Measurements from ENCODE around the gene SPOCK3. TPM values are rescaled to one million over a fixed set of nuclear protein-coding genes. Genes with fewer than 3 reads are reported as not detected.
"Not testable (repeated sequence)": the region's sequence is repeated elsewhere in the genome, so short reads cannot be mapped to it uniquely, and the experiment has no call there.

SPOCK3 gene
- total RNA-seq, 1 experiment from 2014 or later = 1.4 TPM

GRCh38 chr4:166977596-166977995, 256.7 kb downstream of the SPOCK3 start:
- no peak overlapping the region for H3K4me3 ChIP-seq (ENCODE audit: low read depth in 2 of 2, low read length in 2 of 2)
- DNase-seq (ENCODE audit: low read depth, low spot score) (no peak), ATAC-seq (no peak)
- no TSS peak for BruUV-seq (replicated peaks)
- CTCF ChIA-PET = no interaction called here
- TF ChIP-seq TCF7L2 (IDR thresholded peaks at IDR 0.05; ENCODE audit: low read depth, low read length) (no peak), SIN3A (IDR thresholded peaks at IDR 0.05; ENCODE audit: borderline replicate concordance, insufficient read depth, low read depth, low read length) (no peak), CTCF (IDR thresholded peaks at IDR 0.05) (no peak), REST (IDR thresholded peaks at IDR 0.05; ENCODE audit: insufficient read depth in 1 of 2, low read depth in 2 of 2, low read length in 1 of 2) (no peak), POLR2AphosphoS5 (IDR thresholded peaks at IDR 0.05; ENCODE audit: low read depth, low read length) (no peak)
- no peak overlapping the region for H3K27ac ChIP-seq (ENCODE audit: low read length)
- POLR2A ChIA-PET = no interaction called here
- intact Hi-C loops (cut with micrococcal nuclease; ENCODE audit: unreplicated experiment) = no loop called here
- no peaks in the 10 kb centered on the region for H3K4me1 ChIP-seq (ENCODE audit: control insufficient read depth, insufficient read depth, low read length)
- H3K27me3 ChIP-seq (ENCODE audit: control insufficient read depth, insufficient read depth, low read length) = no peaks in the 10 kb centered on the region
- no peaks in the 10 kb centered on the region for H3K9me3 ChIP-seq (ENCODE audit: control insufficient read depth, insufficient read depth, low read depth, low read length)
- no peaks in the 10 kb centered on the region for H3K36me3 ChIP-seq (ENCODE audit: control insufficient read depth, insufficient read depth, low read length)
- in situ Hi-C loops (cut with HindIII; ENCODE audit: low pct_unique_long_range_greater_than_20kb, low sequenced_read_pairs) = no loop called here

- ChIA-PET CTCF (no interaction called here), POLR2A (no interaction called here)
- no peak overlapping the region for H3K27ac ChIP-seq (ENCODE audit: low read length)
- no peak overlapping the region for H3K4me3 ChIP-seq (ENCODE audit: low read depth in 2 of 2, low read length in 2 of 2)
- ATAC-seq (no peak), DNase-seq (ENCODE audit: low read depth, low spot score) (peak; percentile 24)
- TF ChIP-seq SIN3A (IDR thresholded peaks at IDR 0.05; ENCODE audit: borderline replicate concordance, insufficient read depth, low read depth, low read length) = no peak
- no peak for TF ChIP-seq POLR2AphosphoS5 (IDR thresholded peaks at IDR 0.05; ENCODE audit: low read depth, low read length)
- TF ChIP-seq CTCF (IDR thresholded peaks at IDR 0.05) = no peak
- TF ChIP-seq TCF7L2 (IDR thresholded peaks at IDR 0.05; ENCODE audit: low read depth, low read length) = no peak
- TF ChIP-seq REST (IDR thresholded peaks at IDR 0.05; ENCODE audit: insufficient read depth in 1 of 2, low read depth in 2 of 2, low read length in 1 of 2) = no peak
- in situ Hi-C loops (cut with HindIII; ENCODE audit: low pct_unique_long_range_greater_than_20kb, low sequenced_read_pairs) = no loop called here
- H3K4me1 ChIP-seq (ENCODE audit: control insufficient read depth, insufficient read depth, low read length) = no peaks in the 10 kb centered on the region
- intact Hi-C loops (cut with micrococcal nuclease; ENCODE audit: unreplicated experiment) = no loop called here
- H3K27me3 ChIP-seq (ENCODE audit: control insufficient read depth, insufficient read depth, low read length) = no peaks in the 10 kb centered on the region
- H3K9me3 ChIP-seq (ENCODE audit: control insufficient read depth, insufficient read depth, low read depth, low read length) = no peaks in the 10 kb centered on the region
- H3K36me3 ChIP-seq (ENCODE audit: control insufficient read depth, insufficient read depth, low read length) = no peaks in the 10 kb centered on the region
- BruUV-seq (replicated peaks) = no TSS peak
These were observed 262.2 kb downstream of the SPOCK3 start for GRCh38 chr4:166972071-166972470.

- intact Hi-C loops (cut with micrococcal nuclease; ENCODE audit: unreplicated experiment); CTCF ChIA-PET; H3K4me3 ChIP-seq (ENCODE audit: low read depth in 2 of 2, low read length in 2 of 2); H3K27me3 ChIP-seq (ENCODE audit: control insufficient read depth, insufficient read depth, low read length); POLR2A ChIA-PET; H3K27ac ChIP-seq (ENCODE audit: low read length); BruUV-seq (replicated peaks); H3K4me1 ChIP-seq (ENCODE audit: control insufficient read depth, insufficient read depth, low read length); in situ Hi-C loops (cut with HindIII; ENCODE audit: low pct_unique_long_range_greater_than_20kb, low sequenced_read_pairs); H3K9me3 ChIP-seq (ENCODE audit: control insufficient read depth, insufficient read depth, low read depth, low read length); H3K36me3 ChIP-seq (ENCODE audit: control insufficient read depth, insufficient read depth, low read length); ATAC-seq; DNase-seq (ENCODE audit: low read depth, low spot score): not testable (repeated sequence)
These were observed 266.1 kb downstream of the SPOCK3 start for GRCh38 chr4:166968219-166968618.

Data from Panc1 (cell line).